Raji (cell line): Measurements from ENCODE around the gene PPP1CA.
A peak's percentile ranks its signal among the peaks of the same experiment; 100 is the strongest.

Source experiments
- POLR2A ChIP-seq: IDR thresholded peaks from 2 replicates; pipeline ENCODE4 v1.6.1; 2011; ENCODE audit warnings: low read depth, low read length, control low read depth; ENCODE audit not compliant: insufficient read depth

Gene PPP1CA

GRCh38 chr11:67437809-67438157, 36.1 kb upstream of the PPP1CA start:
- peak; percentile 13; the same call in 1 of the 2 replicates for TF ChIP-seq POLR2A

- TF ChIP-seq POLR2A, result peak; percentile 95
These were observed 35.6 kb upstream of the PPP1CA start, which contains the start of gene PTPRCAP for GRCh38 chr11:67437082-67437808. Gene PTPRCAP, minus strand, starts transcription at chr11:67437682. Its CDS starts 63 bp downstream, at chr11:67437619.

- peak; percentile 65 for TF ChIP-seq POLR2A
These were observed 34.9 kb upstream of the PPP1CA start for GRCh38 chr11:67436459-67437081.

- TF ChIP-seq POLR2A, result no peak
These were observed 34.2 kb upstream of the PPP1CA start for GRCh38 chr11:67435727-67436458.

GRCh38 chr11:67435031-67435726, 33.5 kb upstream of the PPP1CA start:
- TF ChIP-seq POLR2A, result peak; percentile 26

- peak; percentile 61; the same call in 1 of the 2 replicates for TF ChIP-seq POLR2A
These were observed 32.8 kb upstream of the PPP1CA start for GRCh38 chr11:67434395-67434881.

GRCh38 chr11:67433536-67434394, 32.1 kb upstream of the PPP1CA start:
- TF ChIP-seq POLR2A, result no peak; the same call in 1 of the 2 replicates

- TF ChIP-seq POLR2A, result no peak
These were observed 31.1 kb upstream of the PPP1CA start for GRCh38 chr11:67432655-67433349.

GRCh38 chr11:67431346-67432249, 29.9 kb upstream of the PPP1CA start:
- no peak for TF ChIP-seq POLR2A

GRCh38 chr11:67429722-67430121, 28.1 kb upstream of the PPP1CA start:
- no peak for TF ChIP-seq POLR2A

GRCh38 chr11:67429038-67429668, 27.5 kb upstream of the PPP1CA start:
- TF ChIP-seq POLR2A, result no peak
